ENCODE results near the gene CEP128.

The CEP128 gene

GRCh38 chr14:80658155-80658554, 283.4 kb downstream of the CEP128 start:
- no peak for DNase-seq

- no peak for DNase-seq
Observed at GRCh38 chr14:80653956-80654355, 287.6 kb downstream of the CEP128 start.

- no peak for DNase-seq
Observed at GRCh38 chr14:80645667-80646413, 295.7 kb downstream of the CEP128 start.

GRCh38 chr14:80644826-80645225, 296.7 kb downstream of the CEP128 start:
- no peak for DNase-seq

GRCh38 chr14:80638620-80639515, 302.7 kb downstream of the CEP128 start:
- no peak for DNase-seq

GRCh38 chr14:80637756-80638619, 303.6 kb downstream of the CEP128 start:
- DNase-seq, result no peak

- no peak for DNase-seq
Observed at GRCh38 chr14:80636071-80636470, 305.5 kb downstream of the CEP128 start.

- no peak for DNase-seq
Observed at GRCh38 chr14:80634106-80634758, 307.3 kb downstream of the CEP128 start.

GRCh38 chr14:80629606-80630005, 311.9 kb downstream of the CEP128 start:
- DNase-seq, result no peak

- DNase-seq, result no peak
Observed at GRCh38 chr14:80628547-80628946, 313.0 kb downstream of the CEP128 start.

- no peak for DNase-seq
Observed at GRCh38 chr14:80627745-80628144, 313.8 kb downstream of the CEP128 start.

- DNase-seq, result no peak
Observed at GRCh38 chr14:80624581-80624980, 317.0 kb downstream of the CEP128 start.

GRCh38 chr14:80621701-80622100, 319.8 kb downstream of the CEP128 start:
- no peak for DNase-seq

- no peak for DNase-seq
Observed at GRCh38 chr14:80620434-80620833, 321.1 kb downstream of the CEP128 start.

- no peak for DNase-seq
Observed at GRCh38 chr14:80618751-80619329, 322.7 kb downstream of the CEP128 start.

GRCh38 chr14:80615831-80616230, 325.7 kb downstream of the CEP128 start:
- DNase-seq, result no peak

GRCh38 chr14:80609055-80609454, 332.5 kb downstream of the CEP128 start:
- DNase-seq, result no peak

GRCh38 chr14:80608563-80608962, 333.0 kb downstream of the CEP128 start:
- DNase-seq, result no peak

GRCh38 chr14:80607430-80608190, 333.9 kb downstream of the CEP128 start:
- no peak for DNase-seq

- no peak for DNase-seq
Observed at GRCh38 chr14:80606347-80606772, 335.2 kb downstream of the CEP128 start.

- DNase-seq, result no peak
Observed at GRCh38 chr14:80605536-80605935, 336.0 kb downstream of the CEP128 start.
